NB4 (cell line): ENCODE data around the gene TGFBR1.
A peak's percentile ranks its signal among the peaks of the same experiment; 100 is the strongest.

Experiments used
- DNase-seq: peaks from one replicate; pipeline ENCODE4 v3.0.0; 2010; ENCODE audit warnings: low read depth
- H3K4me3 ChIP-seq: one replicate; pipeline ENCODE4 v1.5.1; 2011; ENCODE audit warnings: mild to moderate bottlenecking, low read depth, low read length, moderate library complexity
- CTCF ChIP-seq: IDR thresholded peaks from one replicate; pipeline ENCODE4 v1.5.1; 2012; ENCODE audit warnings: low read depth, low read length
- MAX ChIP-seq: IDR thresholded peaks from 2 replicates; pipeline ENCODE4 v1.6.1; 2011; ENCODE audit warnings: low read depth, low read length
- MYC ChIP-seq: IDR thresholded peaks from 2 replicates; pipeline ENCODE4 v1.6.1; 2011; ENCODE audit warnings: low read depth, low read length
- POLR2A ChIP-seq: IDR thresholded peaks from 2 replicates; pipeline ENCODE4 v1.6.1; 2011; ENCODE audit warnings: mild to moderate bottlenecking; ENCODE audit not compliant: insufficient read length; ENCODE audit errors: extremely low read depth

TGFBR1 gene

GRCh38 chr9:99074902-99075245 is 30.0 kb upstream of the TGFBR1 start:
- no peak for TF ChIP-seq MYC
- TF ChIP-seq MAX: no peak
- H3K4me3 ChIP-seq: no peak overlapping the region
- DNase-seq: no peak

DNA sequence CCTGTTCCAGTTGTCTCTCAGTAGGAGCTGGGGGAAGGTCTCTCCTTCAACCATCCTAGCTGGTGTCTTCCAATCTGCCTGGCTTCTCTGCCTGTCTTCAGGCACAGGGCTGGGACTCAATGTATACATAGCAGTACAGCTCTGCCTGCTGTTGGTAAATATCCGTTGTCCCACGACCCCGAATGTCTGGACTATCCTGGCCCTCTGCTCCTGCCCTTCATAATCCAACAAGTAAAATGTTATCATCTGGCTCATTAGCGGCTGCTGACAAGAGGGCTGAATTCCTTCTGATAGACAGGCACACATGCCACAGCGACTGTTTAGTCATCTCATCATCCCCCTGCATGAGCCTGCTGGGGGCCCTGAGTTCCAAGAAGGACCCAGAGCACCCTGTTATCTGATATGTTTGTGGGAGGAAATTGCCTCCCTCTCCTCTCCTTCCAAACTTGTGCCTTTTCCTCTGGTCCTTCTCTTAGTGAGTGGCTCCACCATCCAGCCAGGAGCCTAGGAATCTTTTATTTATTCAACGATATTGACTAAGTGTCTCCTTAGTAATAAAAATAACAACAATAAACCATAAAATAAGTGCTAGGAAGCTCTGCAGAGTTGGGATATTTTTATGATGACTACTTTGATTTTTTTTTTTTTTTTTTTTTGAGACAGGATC is 29.5 kb upstream of the TGFBR1 start:
- H3K4me3 ChIP-seq: no peak overlapping the region
- DNase-seq: no peak
- TF ChIP-seq CTCF (no peak), POLR2A (no peak), MAX (no peak), MYC (no peak)

- TF ChIP-seq POLR2A (no peak), CTCF (no peak), MYC (no peak), MAX (no peak)
- H3K4me3 ChIP-seq: no peak overlapping the region
- no peak for DNase-seq
Measured at GRCh38 chr9:99076030-99076429, 28.9 kb upstream of the TGFBR1 start.

DNA sequence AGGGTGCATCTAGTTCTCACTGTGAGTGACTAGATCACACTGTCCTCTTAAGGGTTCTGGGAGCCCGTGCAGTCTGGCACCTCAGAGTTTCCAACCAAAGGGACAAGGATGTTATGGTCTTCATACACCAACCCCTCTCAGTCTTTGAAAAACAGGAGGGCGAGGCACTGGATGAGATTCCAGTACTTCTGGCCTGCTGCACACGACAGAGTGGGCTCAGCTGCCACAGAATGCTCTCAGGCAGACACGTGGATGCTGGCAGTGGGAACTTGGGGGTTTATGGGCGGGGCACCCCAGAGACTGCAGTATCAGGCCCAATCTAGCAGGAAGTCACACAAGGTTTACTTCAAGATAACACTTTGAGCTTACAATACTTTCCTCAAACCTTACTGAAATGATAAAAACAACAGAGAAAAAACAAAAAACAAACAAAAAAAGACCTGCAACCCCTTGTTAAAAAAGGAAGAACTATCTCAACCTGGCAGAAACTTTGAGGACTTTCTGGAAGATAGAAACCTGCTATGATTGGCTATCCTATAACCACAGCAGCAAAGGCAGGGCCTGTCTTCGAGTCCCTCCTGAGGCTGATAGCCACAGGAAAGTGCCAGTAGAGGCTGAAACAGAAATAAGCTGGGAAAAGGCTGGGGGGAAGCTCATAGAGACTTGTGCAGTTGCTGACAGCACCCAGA is 28.3 kb upstream of the TGFBR1 start:
- TF ChIP-seq POLR2A: no peak
- TF ChIP-seq CTCF: no peak
- TF ChIP-seq MYC: peak; percentile 60
- peak; percentile 72 for TF ChIP-seq MAX
- no peak overlapping the region for H3K4me3 ChIP-seq
- DNase-seq: peak; percentile 50

GRCh38 chr9:99078717-99079116 is 26.2 kb upstream of the TGFBR1 start:
- no peak for DNase-seq
- no peak for TF ChIP-seq POLR2A
- TF ChIP-seq MYC: no peak
- TF ChIP-seq CTCF: no peak

GRCh38 chr9:99079542-99079941 is 25.4 kb upstream of the TGFBR1 start:
- TF ChIP-seq POLR2A: no peak
- no peak for TF ChIP-seq CTCF
- no peak for TF ChIP-seq MAX
- no peak for TF ChIP-seq MYC
- no peak for DNase-seq
- H3K4me3 ChIP-seq: no peak overlapping the region

More at GRCh38 chr9:99078717-99079116, 26.2 kb upstream of the TGFBR1 start:
- no peak overlapping the region for H3K4me3 ChIP-seq
